LHCN-M2 (cell line): Measurements from ENCODE around the gene HYOU1. TPM values are rescaled to one million over a fixed set of nuclear protein-coding genes. Genes with fewer than 3 reads are reported as not detected.
"Not testable (repeated sequence)": the region's sequence is repeated elsewhere in the genome, so short reads cannot be mapped to it uniquely, and the experiment has no call there.

Source experiments
- DNase-seq: peaks from one replicate; pipeline ENCODE4 v3.0.0-alpha.2; 2012; ENCODE audit warnings: low read depth
- polyA plus RNA-seq: library from polyadenylated mRNA; unstranded; fragments of >200 nt; gene quantifications from one replicate; pipeline ENCODE4 v1.2.1, GENCODE V29; 2012; ENCODE audit warnings: missing spikeins
- total RNA-seq: library from RNA; depleted of rRNA; stranded (reverse); fragments of >200 nt; gene quantifications from 2 replicates; pipeline ENCODE4 v1.2.3, GENCODE V29; 2014; rRNA removed

Gene HYOU1
- 96.4 and 124 TPM in 2 replicates for total RNA-seq
- polyA plus RNA-seq: 60.7 TPM

DNA sequence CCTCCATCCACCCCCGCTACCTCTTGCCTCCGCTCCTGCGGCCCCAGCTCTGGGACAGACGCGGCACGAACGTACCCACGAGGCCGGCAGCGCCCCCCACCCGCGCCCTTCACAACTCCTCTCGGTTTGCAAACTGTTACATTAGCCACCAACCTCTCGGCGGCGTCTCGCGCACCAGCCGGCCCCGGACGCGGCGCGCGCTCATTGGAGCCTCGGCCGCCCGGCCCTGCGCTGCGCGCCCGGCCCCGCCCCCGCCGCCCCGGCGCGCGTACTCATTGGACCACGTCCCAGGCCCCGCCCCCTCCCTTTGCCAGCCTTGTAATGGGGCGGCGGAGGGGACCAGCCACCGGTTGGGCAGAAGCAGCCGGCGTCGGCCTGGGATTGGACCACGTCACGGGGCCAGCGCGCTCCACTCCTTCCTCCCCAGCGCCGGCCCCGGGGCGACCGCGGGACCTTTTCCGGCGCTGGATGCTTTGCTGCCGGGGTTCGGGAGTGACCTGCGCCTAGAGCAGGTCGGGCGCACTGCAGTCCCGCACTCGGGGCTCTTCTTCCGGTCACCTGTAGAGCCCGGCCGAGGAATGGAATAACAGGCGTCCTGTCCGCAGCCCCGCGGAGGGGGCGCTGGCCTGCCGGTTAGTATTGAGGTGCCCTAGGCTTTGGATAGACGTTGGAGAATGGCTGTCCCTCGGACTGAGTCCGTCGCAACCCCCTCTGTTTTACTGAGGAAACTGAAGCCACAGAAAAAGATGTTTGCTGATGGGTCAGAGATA is at the start of gene HYOU1:
Gene HYOU1, minus strand, starts transcription at position 206 of the 770 bp plus-strand sequence. CDS start 1,045 bp downstream, outside the sequence.
- peak; percentile 94 for DNase-seq

DNA sequence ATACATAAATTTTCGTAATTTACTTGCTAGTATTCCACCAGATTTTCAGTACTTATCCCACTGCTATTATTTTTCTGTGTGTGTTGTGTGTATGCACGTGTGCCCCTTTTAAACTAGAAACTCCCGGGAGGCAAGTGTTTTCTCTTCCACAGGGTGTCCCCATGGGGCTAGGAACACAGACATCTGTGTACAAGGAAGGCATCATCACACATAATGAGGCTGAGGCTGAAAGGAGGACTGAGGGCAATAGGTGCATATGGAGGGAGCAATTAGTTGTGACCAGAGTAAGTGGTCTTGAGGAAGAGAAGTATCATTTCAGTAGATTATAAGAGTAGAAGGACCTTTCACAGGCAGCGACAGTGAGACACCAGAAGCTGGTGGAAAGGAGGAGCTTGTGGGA is 46.8 kb upstream of the HYOU1 start:
- DNase-seq: no peak

- DNase-seq: not testable (repeated sequence)
Observed at GRCh38 chr11:119103161-119103664, 46.2 kb upstream of the HYOU1 start.

DNA sequence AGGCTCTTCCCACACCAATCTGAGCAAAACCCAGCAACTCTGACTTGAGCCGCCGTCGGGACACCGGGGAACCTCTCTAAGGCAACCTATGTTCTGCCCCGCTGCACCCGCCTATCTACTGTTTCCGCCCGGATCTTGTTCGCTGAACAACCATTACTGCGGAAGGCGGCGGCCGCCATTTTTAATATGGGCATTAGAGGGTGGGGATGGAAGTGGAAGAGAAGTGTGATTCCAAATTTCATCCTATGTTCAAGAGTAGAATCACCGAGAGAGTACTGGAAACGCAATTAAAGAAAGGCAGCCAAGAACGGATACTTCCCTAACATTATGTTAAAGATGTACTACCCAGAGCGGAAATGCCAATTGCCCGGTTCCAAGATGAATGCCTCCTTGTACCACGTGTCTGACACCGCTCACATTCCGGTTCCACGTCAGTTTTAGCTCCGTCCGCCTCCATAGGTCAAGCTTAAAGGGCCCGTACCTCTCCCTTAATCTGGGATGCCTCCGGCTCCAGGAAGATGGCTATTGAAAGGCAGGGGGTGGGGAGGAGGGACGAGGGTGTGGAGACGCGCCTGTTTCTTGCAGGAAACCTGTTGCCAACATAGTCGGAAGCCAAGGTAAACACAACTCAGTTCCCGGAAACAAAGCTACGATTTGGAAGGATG is 44.9 kb upstream of the HYOU1 start, which contains the start of gene DPAGT1:
Gene DPAGT1, minus strand, starts transcription at position 95 of the 665 bp plus-strand sequence. CDS start 198 bp downstream, outside the sequence.
- DNase-seq: peak; percentile 96

DNA sequence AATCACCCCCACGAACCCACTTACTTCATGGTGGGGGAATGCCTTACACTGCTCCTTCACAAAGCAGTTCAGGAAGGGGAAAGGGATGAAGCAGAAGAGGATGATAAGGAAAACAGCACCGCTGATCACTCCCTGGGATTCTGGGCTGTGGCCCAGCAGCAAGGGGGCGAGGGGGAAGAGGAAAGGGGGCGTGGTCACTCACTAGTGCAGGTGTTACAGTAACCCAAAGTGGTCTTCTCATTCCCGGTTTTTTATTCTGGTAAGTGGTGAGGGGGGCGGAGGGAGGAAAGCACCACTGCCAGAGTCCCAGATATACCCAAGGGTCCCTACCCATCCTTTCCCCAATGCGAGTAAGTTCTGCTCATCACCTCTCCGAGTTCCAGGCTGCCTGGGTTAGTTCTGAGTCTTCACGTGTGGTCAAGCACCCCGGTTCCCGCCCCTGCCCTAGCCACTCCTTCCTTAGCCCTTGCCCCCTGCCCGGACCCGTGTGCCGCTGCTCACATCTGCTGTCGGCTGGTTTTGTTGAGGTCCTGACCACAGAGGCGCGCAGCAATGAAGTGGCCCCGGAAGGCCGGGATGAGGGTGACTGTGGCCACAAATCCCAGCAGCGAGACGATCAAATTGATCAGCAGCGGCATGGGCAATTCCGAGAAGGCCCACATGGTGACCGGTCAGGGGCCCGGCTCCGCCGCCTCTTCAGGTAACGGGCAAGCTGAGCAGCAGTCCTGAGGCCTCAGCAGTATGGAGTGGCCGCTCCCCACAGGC is 44.2 kb upstream of the HYOU1 start:
- peak; percentile 46 for DNase-seq

DNA sequence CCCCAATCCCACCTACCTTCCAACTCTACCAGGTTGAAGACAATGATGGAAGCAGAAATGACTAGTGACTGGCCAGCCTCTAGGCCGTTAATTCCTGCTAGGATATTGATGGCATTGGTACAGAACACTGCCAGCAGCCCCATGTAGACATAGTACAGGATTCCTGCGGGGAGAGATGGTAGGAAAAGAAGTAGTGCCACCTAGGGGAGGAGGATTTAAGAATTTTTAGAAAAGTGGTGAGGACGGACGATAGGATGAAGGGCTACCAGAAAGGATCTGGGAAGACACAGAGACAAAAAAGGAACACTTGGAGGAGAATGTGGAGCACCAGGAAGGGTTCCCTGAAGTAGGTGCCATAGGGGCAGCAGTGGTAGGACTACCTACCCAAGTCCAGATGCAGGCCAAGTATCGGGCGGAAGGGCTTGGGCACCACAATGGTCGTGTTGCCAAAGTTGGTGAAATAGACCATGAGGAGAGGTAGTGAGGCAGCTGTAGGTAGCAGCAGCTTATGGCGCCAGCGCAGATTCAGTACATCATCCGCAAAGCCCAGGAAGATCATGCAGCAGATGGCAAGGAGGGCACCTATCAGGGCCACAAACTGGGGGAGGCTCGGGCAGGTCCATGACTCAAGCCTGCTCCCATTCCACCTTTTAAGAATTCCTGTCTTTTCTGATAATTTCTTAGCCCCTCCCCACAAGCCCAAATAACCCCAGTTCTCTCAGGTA is 43.4 kb upstream of the HYOU1 start:
- DNase-seq: peak; percentile 53

GRCh38 chr11:119099711-119100110 is 42.7 kb upstream of the HYOU1 start:
- no peak for DNase-seq

GRCh38 chr11:119095066-119095880 is 38.3 kb upstream of the HYOU1 start:
- DNase-seq: peak; percentile 100

DNA sequence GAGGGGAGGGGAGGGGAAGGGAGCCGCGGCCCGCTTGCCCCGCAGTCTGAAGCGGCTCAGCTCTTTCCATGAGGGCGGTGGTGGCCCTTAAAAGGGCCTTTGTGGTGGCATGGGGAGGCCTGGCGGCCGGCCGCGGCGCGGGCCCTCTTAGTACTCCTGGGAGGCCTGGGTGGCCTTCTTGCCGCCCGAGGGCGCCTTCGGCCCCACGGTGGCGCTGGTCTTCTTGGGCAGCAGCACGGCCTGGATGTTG is 37.7 kb upstream of the HYOU1 start:
- peak; percentile 78 for DNase-seq

- peak; percentile 38 for DNase-seq
Observed at GRCh38 chr11:119093942-119094815, 37.2 kb upstream of the HYOU1 start.

DNA sequence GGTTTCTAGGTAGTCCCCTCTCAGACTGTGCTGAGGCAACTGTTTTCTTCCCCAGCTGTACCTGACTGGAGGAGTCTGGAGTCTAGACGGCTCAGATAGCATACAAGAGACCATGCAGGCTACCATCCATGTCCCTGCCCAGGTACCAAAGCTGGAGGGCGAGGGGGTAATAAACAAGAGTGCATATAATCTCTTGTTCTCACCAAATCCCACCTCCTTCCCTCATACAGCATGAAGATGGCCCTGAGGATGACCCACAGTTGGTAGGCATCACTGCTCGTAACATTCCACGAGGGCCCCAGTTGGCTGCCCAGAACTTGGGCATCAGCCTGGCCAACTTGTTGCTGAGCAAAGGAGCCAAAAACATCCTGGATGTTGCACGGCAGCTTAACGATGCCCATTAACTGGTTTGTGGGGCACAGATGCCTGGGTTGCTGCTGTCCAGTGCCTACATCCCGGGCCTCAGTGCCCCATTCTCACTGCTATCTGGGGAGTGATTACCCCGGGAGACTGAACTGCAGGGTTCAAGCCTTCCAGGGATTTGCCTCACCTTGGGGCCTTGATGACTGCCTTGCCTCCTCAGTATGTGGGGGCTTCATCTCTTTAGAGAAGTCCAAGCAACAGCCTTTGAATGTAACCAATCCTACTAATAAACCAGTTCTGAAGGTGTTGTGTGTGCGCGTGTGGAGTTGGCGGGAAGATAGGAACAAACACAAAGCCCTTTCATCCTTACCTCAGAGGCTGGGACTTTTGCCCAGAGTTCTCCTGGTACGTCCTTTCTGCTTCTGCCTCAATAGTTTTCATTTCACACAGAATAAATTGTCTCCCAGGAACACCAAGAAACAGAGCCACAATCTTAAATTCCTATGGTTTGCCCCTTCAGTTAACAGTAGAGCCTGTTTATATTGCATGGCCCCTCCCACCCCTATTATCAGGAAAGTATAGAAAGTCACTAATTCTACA is 36.2 kb upstream of the HYOU1 start:
- no peak for DNase-seq

DNA sequence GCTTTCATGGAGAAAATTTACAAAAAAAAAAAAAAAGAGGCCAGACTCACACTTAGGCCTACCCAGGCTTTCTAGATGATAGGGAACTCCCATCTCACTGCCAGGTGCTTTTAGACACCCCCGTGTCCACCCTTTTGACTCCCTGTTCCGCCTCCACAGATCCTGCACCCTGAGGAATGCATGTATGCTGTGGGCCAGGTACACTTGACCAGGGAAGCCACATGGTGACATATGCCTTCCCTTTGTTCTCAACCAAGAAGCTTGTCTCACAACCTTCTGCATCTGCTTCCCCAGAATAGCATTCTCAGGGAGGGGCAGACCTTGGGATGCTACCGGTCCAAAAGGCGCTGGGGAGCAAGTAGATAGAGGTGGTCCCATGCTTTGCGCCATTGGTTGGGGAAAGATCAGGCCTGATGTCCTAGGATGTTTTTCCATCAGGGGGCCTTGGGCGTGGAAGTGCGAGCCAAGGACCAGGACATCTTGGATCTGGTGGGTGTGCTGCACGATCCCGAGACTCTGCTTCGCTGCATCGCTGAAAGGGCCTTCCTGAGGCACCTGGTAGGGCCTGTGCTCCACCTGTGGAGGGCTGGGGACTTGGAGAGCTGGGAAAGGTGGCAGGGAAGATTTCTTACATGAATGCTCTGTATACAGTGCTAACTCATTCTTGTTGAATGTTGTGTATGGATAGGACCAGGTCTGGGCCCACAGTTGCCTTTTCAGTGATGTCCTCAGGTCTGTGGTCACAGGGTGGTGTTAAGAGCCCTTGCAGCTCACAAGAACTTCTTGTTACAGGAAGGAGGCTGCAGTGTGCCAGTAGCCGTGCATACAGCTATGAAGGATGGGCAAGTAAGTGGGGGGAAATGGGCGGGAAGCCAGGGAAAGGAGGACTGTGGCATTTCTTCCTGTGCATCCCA is 35.2 kb upstream of the HYOU1 start:
- DNase-seq: no peak

GRCh38 chr11:119091178-119091577 is 34.2 kb upstream of the HYOU1 start:
- DNase-seq: no peak

GRCh38 chr11:119089319-119089718 is 32.3 kb upstream of the HYOU1 start:
- no peak for DNase-seq

GRCh38 chr11:119088406-119088805 is 31.4 kb upstream of the HYOU1 start:
- DNase-seq: no peak

DNA sequence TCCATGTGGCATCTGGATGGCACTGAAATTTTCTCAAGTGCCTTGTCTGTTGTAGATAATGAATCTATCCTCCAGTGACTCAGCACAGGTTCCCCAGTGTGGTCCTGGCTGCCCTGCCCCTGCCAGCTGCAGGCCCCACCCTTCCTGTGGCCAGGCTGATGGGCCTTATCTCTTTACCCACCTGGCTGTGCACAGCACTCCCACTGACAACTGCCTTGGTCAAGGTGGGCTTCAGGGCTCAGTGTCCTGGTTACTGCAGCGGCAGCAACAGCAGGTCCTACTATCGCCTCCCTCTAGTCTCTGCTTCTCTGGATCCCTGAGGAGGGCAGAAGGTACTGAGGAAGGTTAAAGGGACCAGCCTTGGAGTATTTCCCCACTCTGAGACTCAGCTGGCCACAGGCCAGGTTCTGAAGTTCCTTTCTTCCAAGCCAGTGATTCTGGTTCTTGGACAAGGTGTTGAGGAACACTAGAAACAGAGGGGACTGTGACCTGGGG is 30.8 kb upstream of the HYOU1 start:
- no peak for DNase-seq

DNA sequence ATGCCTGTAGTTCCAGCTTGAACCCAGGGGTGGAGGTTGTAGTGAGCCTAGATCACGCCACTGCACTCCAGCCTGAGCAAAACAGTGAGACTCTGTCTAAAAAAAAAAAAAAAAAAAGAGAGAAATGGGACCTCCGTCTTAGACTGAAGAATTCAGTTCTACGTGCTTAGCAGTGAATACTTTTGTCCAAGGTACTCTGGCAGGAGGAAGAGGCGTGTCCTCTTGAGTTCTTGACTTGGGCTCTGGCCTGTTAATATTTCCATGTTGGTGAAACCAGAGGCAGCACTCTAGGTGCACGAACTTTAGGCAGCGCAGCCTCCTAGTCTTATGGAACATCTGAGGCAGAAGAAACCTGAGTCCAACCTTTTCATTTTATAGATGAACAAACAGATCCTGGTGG is 30.1 kb upstream of the HYOU1 start:
- DNase-seq: no peak
